Measurements from ENCODE around the gene SUCNR1. TPM values are rescaled to one million over a fixed set of nuclear protein-coding genes. Genes with fewer than 3 reads are reported as not detected.
"Not testable (repeated sequence)": the region's sequence is repeated elsewhere in the genome, so short reads cannot be mapped to it uniquely, and the experiment has no call there.

SUCNR1 gene
- total RNA-seq, 2 donors from 2014 or later, result not detected

DNA sequence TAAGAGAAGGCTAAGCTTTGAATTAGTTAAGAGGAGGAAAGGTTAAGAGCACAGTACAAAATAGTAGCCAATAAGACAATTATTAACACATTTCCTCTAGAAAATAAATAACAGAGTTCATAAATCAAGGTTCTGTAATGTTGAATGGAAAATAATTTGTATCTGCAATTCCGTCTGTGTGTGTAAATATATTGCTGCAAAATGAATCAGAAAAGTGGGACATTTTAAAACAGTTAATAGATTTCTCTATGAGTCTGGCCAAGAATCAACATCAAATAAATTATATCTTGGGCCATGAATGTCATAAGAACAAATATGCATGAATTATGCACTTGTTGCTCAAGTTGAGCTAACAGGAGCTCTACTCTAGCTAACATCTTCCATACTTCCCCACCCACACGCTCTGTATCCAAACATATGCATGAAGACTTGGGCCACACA, 14.2 kb upstream of the SUCNR1 start:
- no peak overlapping the region for H3K27ac Mint-ChIP-seq
- H3K27me3 Mint-ChIP-seq, result no peaks in the 10 kb centered on the region
- no peaks in the 10 kb centered on the region for H3K4me1 Mint-ChIP-seq (ENCODE audit: low read depth in 2 of 2)
- H3K36me3 Mint-ChIP-seq, result no peaks in the 10 kb centered on the region
- no peaks in the 10 kb centered on the region for H3K9me3 Mint-ChIP-seq
- DNase-seq (ENCODE audit: low spot score) (no peak), ATAC-seq (no peak)
- no peak overlapping the region for H3K4me3 Mint-ChIP-seq

DNA sequence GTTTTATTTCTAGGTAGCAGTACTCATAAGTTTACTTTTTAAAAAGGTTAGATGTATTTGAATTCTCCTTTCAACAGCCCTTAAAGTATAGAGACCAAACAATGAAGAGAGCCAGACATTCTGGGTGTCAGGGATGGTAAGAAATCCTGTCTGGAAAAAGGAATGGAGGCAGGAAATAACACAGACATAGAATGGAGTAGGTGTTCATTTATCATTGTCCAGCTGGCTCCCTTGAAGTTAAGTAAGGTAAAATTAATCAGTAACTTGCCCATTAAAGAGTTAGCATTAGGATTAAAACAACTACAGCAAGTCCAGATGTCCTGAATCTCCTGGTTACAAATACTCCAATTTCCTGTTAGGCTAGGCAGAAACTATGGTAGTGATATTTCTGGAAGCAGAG, 13.5 kb upstream of the SUCNR1 start:
- Mint-ChIP-seq H3K4me3 (no peak overlapping the region), H3K9me3 (no peaks in the 10 kb centered on the region), H3K27ac (no peak overlapping the region), H3K27me3 (no peaks in the 10 kb centered on the region), H3K36me3 (no peaks in the 10 kb centered on the region), H3K4me1 (ENCODE audit: low read depth in 2 of 2) (no peaks in the 10 kb centered on the region)
- ATAC-seq (no peak), DNase-seq (ENCODE audit: low spot score) (no peak)

DNA sequence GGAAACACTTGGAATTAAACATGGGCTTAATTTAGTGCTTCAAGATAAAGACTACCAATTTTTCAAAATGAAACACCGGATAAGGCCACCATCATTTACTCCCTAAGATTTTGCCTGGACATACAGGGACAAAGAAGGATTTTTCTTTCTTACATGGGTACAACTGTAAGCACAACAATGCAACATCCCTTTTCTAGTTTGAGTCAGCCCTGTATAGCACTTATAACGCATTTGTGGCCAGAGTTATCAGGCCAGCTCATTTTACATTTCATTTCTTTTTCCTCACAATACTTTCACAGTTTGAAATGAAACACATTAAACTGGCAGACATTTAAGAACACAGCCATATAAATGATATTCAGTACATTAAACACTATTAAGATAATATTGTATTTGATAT, 9.8 kb upstream of the SUCNR1 start:
- Mint-ChIP-seq H3K27me3 (no peaks in the 10 kb centered on the region), H3K36me3 (no peaks in the 10 kb centered on the region), H3K4me1 (ENCODE audit: low read depth in 2 of 2) (no peaks in the 10 kb centered on the region), H3K4me3 (no peak overlapping the region), H3K9me3 (no peaks in the 10 kb centered on the region), H3K27ac (no peak overlapping the region)
- ATAC-seq (no peak), DNase-seq (ENCODE audit: low spot score) (no peak)

DNA sequence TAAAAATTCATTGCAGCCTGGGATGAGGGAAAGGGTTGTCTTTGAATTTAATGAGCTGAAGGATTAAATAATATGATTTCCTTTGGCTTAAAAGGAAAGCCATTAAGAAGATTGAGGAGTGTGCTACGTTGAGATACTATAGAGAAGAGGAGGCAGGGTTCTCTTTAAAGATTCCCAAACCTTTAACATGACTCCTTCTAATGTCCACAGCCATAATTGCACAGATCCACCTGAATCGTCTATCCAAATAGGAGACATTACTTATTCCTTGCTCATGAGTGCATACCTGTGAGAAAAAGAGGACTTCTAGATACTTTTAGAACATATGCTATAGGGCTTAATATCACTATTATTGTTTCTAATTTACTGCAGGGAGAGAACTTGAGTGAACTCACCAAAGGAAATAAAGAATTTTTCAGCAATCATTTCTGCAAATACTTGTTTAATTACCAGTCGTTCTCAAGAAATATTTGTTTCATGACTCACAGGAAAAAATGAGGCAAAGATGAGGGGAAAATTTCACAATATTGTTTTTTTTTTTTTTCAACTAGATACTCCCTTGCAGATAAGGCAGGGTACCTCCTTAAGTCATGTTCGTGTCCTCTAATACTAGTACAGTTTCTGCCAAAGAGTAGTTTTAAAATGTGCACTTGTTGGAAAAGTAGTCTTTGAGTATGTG, 8.9 kb upstream of the SUCNR1 start:
- Mint-ChIP-seq H3K4me3 (no peak overlapping the region), H3K9me3 (no peaks in the 10 kb centered on the region), H3K4me1 (ENCODE audit: low read depth in 2 of 2) (no peaks in the 10 kb centered on the region), H3K27ac (no peak overlapping the region), H3K36me3 (no peaks in the 10 kb centered on the region), H3K27me3 (no peaks in the 10 kb centered on the region)
- ATAC-seq (no peak), DNase-seq (ENCODE audit: low spot score) (no peak)

DNA sequence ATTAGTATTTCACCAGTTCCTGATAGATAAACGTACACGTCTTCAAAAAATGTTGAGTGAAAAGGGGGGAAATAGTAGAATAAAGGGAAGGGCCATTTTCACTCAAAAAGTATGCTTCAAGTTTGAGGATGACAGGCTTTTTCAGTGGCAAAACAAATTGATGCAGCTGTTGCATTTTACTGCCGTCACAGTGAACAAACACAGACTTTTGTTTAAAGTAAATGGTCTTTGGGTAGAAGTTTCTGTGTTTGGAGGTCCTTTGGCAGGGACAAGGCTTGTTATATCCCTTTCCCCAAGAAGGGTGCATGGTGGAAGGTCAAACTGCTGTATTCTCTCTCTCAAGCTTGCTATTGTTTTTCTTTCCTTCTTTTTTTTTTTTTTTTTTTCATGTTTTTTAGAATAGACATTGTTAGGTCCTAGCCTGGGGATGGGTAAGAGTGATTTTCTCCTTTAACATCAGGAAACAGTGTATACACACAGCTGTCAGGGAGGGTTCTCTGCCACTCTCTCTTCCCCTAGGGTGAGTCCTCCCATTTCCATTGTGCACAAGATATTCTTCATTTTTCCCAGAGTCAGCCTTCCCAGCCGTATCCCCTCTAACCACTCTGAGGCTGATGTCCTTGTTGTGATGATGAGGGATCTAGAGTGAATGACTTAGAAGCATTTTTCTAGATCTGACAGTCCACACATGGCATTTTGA, 6.6 kb upstream of the SUCNR1 start:
- no peaks in the 10 kb centered on the region for H3K36me3 Mint-ChIP-seq
- H3K9me3 Mint-ChIP-seq, result no peaks in the 10 kb centered on the region
- ATAC-seq (no peak), DNase-seq (ENCODE audit: low spot score) (no peak)
- H3K27ac Mint-ChIP-seq, result no peak overlapping the region
- peaks cover 0 to 5% of the 10 kb centered on the region in 2 donors for H3K4me1 Mint-ChIP-seq (ENCODE audit: low read depth in 2 of 2)
- no peaks in the 10 kb centered on the region for H3K27me3 Mint-ChIP-seq
- H3K4me3 Mint-ChIP-seq, result no peak overlapping the region

DNA sequence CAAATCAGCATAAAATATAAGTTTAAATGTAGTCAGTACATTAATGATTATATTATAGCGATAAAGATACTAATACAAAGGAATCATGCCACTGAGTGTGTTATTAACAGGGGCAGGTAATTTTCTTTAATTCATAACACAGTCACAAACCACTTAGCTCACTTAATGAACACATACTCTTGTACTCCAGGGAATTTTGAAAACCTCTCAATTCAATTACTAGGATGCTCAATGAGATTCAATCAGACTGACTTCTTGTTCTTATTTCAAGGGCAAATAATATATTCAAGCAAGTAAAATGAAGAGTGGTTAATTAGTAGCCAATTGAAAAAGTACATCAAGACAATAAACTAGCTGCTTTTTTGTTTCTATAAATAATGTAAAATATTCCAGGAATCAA, 5.8 kb upstream of the SUCNR1 start:
- H3K4me1 Mint-ChIP-seq (ENCODE audit: low read depth in 2 of 2), result peaks cover 0 to 5% of the 10 kb centered on the region in 2 donors
- H3K9me3 Mint-ChIP-seq, result no peaks in the 10 kb centered on the region
- ATAC-seq (no peak), DNase-seq (ENCODE audit: low spot score) (no peak)
- no peak overlapping the region for H3K4me3 Mint-ChIP-seq
- no peaks in the 10 kb centered on the region for H3K36me3 Mint-ChIP-seq
- H3K27me3 Mint-ChIP-seq, result no peaks in the 10 kb centered on the region
- H3K27ac Mint-ChIP-seq, result no peak overlapping the region

DNA sequence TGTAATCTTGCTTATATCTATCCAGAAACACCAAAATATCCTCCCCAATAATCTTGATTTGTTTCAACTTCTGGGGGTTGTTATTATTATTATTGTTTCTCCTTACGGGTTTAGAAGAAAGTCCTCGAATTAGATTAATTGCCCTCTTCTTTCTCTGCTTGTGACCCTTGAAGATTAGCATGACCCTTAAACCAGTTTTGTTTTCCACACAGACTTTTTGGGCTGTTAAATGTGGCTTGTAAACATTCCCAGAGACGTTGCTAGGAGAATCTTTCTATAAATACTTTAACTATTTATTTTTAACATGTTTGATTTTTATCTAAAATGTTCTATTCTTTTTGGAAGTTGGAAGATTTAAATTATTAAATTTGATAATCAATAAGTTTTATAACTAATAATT, 4.3 kb upstream of the SUCNR1 start:
- DNase-seq (ENCODE audit: low spot score), result no peak
- no peaks in the 10 kb centered on the region for H3K27me3 Mint-ChIP-seq
- no peaks in the 10 kb centered on the region for H3K9me3 Mint-ChIP-seq
- H3K36me3 Mint-ChIP-seq, result no peaks in the 10 kb centered on the region
- H3K4me1 Mint-ChIP-seq (ENCODE audit: low read depth in 2 of 2), result peaks cover 5% of the 10 kb centered on the region in 2 donors
- H3K27ac Mint-ChIP-seq, result no peak overlapping the region
- no peak overlapping the region for H3K4me3 Mint-ChIP-seq
- ATAC-seq, result no peak

DNA sequence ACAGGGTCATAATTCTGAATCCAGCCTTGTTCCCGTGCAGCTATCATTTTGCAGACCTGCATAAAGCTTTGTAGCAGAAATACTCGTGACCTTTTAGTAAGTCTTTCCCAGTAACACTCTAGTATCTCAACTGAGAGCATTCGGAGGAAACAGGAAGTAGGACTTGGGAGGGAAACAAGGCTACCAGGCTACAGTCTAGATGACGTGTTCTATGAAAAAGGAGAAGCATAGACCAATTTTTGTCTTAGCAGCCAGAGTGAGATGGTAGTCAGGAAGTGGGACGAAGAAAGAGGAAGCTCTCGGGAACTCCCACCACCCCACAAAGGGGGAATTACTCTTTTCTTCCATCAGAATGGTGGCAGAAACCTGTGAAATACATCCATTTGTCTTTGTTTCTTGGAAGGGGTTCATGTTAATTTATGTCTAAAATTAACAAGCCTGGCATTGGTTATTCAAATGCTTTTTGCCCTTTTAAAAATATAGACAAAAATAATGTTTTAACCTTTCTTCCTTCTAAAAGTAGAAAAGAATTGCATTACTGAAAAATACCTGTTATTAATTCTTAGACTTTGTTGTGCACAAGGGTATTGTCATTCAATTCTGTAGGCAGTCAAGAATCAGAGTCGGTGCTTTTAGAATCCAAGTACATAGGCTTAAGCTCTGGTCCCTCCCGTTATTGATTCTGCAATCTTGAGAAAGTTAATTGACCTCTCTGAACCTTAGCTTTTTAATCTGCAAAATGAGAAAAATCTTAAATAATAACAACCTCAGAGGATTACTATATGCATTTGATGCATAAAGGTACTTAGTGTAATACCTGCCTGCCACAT, 1.6 kb upstream of the SUCNR1 start:
- Mint-ChIP-seq H3K27ac (peak overlapping the region in 1 of 2 donors; percentile 50), H3K4me3 (peak overlapping the region; percentile 28), H3K4me1 (ENCODE audit: low read depth in 2 of 2) (peaks cover 10 to 13% of the 10 kb centered on the region in 2 donors), H3K9me3 (no peaks in the 10 kb centered on the region), H3K36me3 (no peaks in the 10 kb centered on the region), H3K27me3 (no peaks in the 10 kb centered on the region)
- no peak for DNase-seq (ENCODE audit: low spot score)
- peak; percentile 43 to 52 for ATAC-seq

DNA sequence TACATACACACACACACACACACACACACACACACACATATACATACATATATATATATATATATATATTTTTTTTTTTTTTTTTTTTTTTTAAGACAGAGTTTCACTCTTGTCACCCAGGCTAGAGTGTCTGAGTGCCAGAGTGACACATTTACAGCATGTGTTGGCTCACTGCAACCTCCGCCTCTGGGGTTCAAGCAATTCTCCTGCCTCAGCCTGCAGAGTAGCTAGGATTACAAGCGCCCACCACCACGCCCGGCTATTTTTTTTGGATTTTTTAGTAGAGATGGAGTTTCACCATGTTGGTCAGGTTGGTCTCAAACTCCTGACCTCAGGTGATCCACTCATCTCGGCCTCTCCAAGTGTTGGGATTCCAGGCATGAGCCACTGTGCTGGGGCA, 636 bp downstream of the SUCNR1 start:
- not testable (repeated sequence) for H3K36me3 Mint-ChIP-seq; ATAC-seq; H3K4me3 Mint-ChIP-seq; DNase-seq (ENCODE audit: low spot score); H3K27ac Mint-ChIP-seq; H3K27me3 Mint-ChIP-seq; H3K9me3 Mint-ChIP-seq
- peaks cover 10 to 13% of the 10 kb centered on the region in 2 donors for H3K4me1 Mint-ChIP-seq (ENCODE audit: low read depth in 2 of 2)

DNA sequence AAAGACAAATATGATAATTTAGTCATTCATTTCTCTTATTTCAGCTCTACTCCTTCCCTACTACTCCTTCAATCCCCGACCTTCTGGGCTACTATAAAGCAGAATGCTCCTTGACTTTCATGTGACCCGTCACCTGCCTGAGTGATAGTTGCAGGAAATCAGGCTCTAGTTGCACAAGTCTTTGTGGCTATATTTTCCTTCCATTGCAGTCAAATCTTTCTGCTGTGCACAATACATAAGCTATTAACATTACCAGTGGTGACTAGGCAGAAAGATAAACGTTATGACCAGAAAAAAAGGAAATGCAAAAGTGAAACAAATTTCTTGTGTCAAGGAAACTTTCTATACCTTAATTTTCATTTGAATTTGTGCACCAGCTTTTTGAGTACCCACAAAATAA, 2.3 kb downstream of the SUCNR1 start:
- no peaks in the 10 kb centered on the region for H3K27me3 Mint-ChIP-seq
- H3K27ac Mint-ChIP-seq, result peak overlapping the region; percentile 51 to 79
- peaks cover 20 to 24% of the 10 kb centered on the region in 2 donors for H3K4me1 Mint-ChIP-seq (ENCODE audit: low read depth in 2 of 2)
- ATAC-seq, result peak; percentile 56 to 65
- H3K36me3 Mint-ChIP-seq, result no peaks in the 10 kb centered on the region
- peak overlapping the region; percentile 71 for H3K4me3 Mint-ChIP-seq
- H3K9me3 Mint-ChIP-seq, result no peaks in the 10 kb centered on the region
- no peak for DNase-seq (ENCODE audit: low spot score)

DNA sequence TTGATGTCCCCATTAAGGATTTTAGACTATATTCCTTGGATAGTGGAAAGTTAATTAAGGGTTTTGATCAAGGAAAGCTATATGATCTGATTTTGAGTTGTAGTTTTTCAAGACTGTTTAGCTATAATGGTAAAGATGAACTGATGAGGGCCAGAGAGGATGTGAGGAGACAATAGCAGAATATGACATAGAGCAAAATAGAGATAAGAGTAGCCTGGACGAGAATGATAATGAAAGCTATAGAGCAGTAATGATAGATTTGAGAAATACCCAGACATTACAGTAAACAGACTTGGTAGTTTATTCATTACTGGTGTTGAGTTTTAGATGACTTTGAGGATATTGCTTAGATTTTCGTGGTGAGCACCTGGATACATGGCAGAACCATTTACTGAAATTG, 3.8 kb downstream of the SUCNR1 start:
- ATAC-seq, result no peak
- peaks cover 15 to 31% of the 10 kb centered on the region in 2 donors for H3K4me1 Mint-ChIP-seq (ENCODE audit: low read depth in 2 of 2)

DNA sequence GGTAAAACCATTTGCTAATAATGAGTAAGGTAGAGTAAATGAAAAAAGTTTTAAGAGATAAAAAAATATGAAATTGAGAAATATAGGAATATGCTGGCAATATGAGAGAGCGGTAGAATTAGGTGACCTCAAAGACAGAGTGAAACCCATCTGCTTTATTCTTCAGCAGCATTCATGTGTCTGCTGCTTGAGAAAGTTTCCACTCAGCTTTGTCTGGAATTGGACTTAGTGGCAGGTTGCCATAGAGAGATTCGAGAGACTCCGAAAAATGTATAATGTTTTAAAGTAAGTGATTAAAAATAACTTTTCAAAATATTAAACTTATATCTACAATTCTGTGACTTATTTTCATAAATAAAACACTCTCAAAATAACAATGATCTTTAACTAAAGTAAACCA, 5.0 kb downstream of the SUCNR1 start:
- no peak for ATAC-seq

More for the DNA sequence above, 3.8 kb downstream of the SUCNR1 start:
- H3K36me3 Mint-ChIP-seq, result no peaks in the 10 kb centered on the region
- DNase-seq (ENCODE audit: low spot score), result no peak
- H3K9me3 Mint-ChIP-seq, result no peaks in the 10 kb centered on the region
- no peak overlapping the region for H3K4me3 Mint-ChIP-seq
- H3K27ac Mint-ChIP-seq, result no peak overlapping the region
- H3K27me3 Mint-ChIP-seq, result no peaks in the 10 kb centered on the region

DNA sequence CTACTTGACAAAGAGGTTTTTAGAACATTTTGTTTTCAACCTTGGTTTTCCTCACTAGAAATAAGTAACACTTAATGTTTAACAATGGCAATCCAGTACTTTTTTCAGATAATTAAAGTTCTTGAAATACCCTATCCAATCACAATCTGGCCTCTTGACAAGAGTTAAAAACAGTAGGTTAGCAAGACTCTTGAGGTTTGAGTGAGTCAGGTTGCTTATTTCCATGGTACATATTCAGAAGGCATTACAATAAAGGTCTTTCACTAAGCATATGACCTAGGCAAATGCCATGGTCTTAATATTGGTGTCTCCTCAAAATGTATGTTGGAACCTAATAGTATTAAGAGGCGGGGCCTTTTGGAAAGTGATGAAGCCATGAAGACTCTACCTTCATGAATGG, 5.6 kb downstream of the SUCNR1 start:
- Mint-ChIP-seq H3K27ac (no peak overlapping the region), H3K4me1 (ENCODE audit: low read depth in 2 of 2) (peaks cover 19 to 26% of the 10 kb centered on the region in 2 donors), H3K36me3 (no peaks in the 10 kb centered on the region), H3K27me3 (no peaks in the 10 kb centered on the region), H3K9me3 (no peaks in the 10 kb centered on the region), H3K4me3 (no peak overlapping the region)
- DNase-seq (ENCODE audit: low spot score), result no peak
- no peak for ATAC-seq

More for the DNA sequence above, 5.0 kb downstream of the SUCNR1 start:
- no peak for DNase-seq (ENCODE audit: low spot score)
- Mint-ChIP-seq H3K4me3 (no peak overlapping the region), H3K9me3 (no peaks in the 10 kb centered on the region), H3K27ac (no peak overlapping the region), H3K36me3 (no peaks in the 10 kb centered on the region), H3K4me1 (ENCODE audit: low read depth in 2 of 2) (peaks cover 15 to 26% of the 10 kb centered on the region in 2 donors), H3K27me3 (no peaks in the 10 kb centered on the region)

All from natural killer cell treated with Interleukin-12 subunit alpha and Interleukin-12 subunit beta and Interleukin-15 and Interleukin-18, amount 100 ng/mL, for 72 hours (primary cell).